ENCODE measurements around the gene PRPF40A. TPM values are rescaled to one million over a fixed set of nuclear protein-coding genes. Genes with fewer than 3 reads are reported as not detected.

Gene PRPF40A
- total and polyA plus RNA-seq, 2 of the 8 experiments (the other 6 are each of a cell fraction or from before 2014, with no cell fraction given): 85.5 to 176 TPM

DNA sequence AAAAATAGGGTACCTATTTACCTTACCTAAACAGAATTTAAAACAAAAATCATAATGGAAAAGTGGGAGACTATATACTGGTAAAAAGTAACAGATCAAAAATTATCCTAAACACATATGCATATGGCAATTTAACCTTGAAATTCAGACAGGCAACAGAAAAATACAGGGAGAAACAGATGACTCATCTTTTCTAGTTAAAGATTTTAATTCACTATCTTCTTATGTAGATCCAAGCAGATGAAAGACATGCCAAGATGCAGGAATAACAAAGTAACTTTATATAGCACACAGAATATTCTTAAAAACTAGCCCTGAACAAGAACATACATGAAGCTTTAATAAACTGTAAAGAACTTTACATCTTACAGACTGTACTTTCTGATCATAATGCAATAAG is 30.9 kb downstream of the PRPF40A start:
- Histone ChIP-seq H3K4ac (replicated peaks; ENCODE audit: insufficient read length, low read depth, low read length) (no peak overlapping the region), H2AFZ (ENCODE audit: low read length) (no peak overlapping the region), H3K36me3 (ENCODE audit: control insufficient read depth in 2 of 4, insufficient read depth in 4 of 4, low read length in 3 of 4) (peaks cover 0 to 42% (median 6%) of the 10 kb centered on the region in 4 experiments; a peak in 4 of 8 replicates), H4K20me1 (replicated peaks in 1 of 2; ENCODE audit: control insufficient read depth in 1 of 2, insufficient read depth in 2 of 2, low read length in 2 of 2) (peaks cover 0 to 2% of the 10 kb centered on the region in 2 experiments), H3K27ac (ENCODE audit: low read depth, low read length) (no peak overlapping the region), H3K4me2 (ENCODE audit: insufficient read depth in 1 of 2, low read depth in 2 of 2, low read length in 2 of 2) (no peak overlapping the region), H2BK120ac (replicated peaks; ENCODE audit: low read depth, low read length) (no peak overlapping the region), H2BK20ac (ENCODE audit: low read length) (no peak overlapping the region), H2BK5ac (ENCODE audit: low read depth, low read length) (no peak overlapping the region), H3K4me1 (replicated peaks in 1 of 4; ENCODE audit: control insufficient read depth in 3 of 4, insufficient read depth in 4 of 4, low read length in 3 of 4) (no peaks in the 10 kb centered on the region), H2BK15ac (ENCODE audit: low read length) (no peak overlapping the region), H4K8ac (ENCODE audit: extremely low read depth, insufficient read depth, low read length) (no peak overlapping the region), H3K56ac (replicated peaks; ENCODE audit: insufficient read length, low read depth, low read length) (no peak overlapping the region), H3K4me3 (ENCODE audit: extremely low read depth in 1 of 4, insufficient read depth in 2 of 4, low read depth in 3 of 4, low read length in 4 of 4) (no peak overlapping the region), H3K18ac (ENCODE audit: extremely low read depth, low read length) (no peak overlapping the region), H2AK5ac (ENCODE audit: low read depth, low read length) (no peak overlapping the region), H3K14ac (ENCODE audit: insufficient read length) (no peak overlapping the region), H3K79me2 (ENCODE audit: control insufficient read depth in 1 of 2, insufficient read depth in 2 of 2, low read length in 2 of 2) (peaks cover 0 to 66% of the 10 kb centered on the region in 2 experiments; a peak in 2 of 4 replicates), H4K91ac (replicated peaks; ENCODE audit: insufficient read length, low read length) (no peak overlapping the region), H4K5ac (ENCODE audit: insufficient read length, low read depth, low read length) (no peak overlapping the region), H3K79me1 (ENCODE audit: low read depth, low read length) (no peaks in the 10 kb centered on the region), H3K27me3 (replicated peaks in 1 of 4; ENCODE audit: control insufficient read depth in 3 of 4, extremely low read depth in 1 of 4, insufficient read depth in 3 of 4, low read length in 3 of 4) (no peaks in the 10 kb centered on the region), H3K9me3 (ENCODE audit: insufficient read depth in 2 of 2, low read depth in 1 of 2, low read length in 1 of 2) (0 out of 4 replicates have a peak, but pooled peaks cover 2 to 3% of the 10 kb centered on the region in 2 experiments), H3K23ac (ENCODE audit: insufficient read length) (no peak overlapping the region), H2BK12ac (ENCODE audit: low read depth, low read length) (no peak overlapping the region), H3K23me2 (ENCODE audit: low read depth, low read length) (no peaks in the 10 kb centered on the region), H3K9ac (replicated peaks in 1 of 4; ENCODE audit: extremely low read depth in 1 of 4, low read depth in 3 of 4, low read length in 3 of 4) (no peak overlapping the region)
- CTCF ChIA-PET (ENCODE audit: partially characterized antibody): no interaction called here
- POLR2A ChIA-PET (ENCODE audit: partially characterized antibody): no interaction called here
- FAIRE-seq (no peak), DNase-seq (ENCODE audit: low read depth in 1 of 2, low spot score in 2 of 2) (no peak)
- no peak for TF ChIP-seq JUND (IDR thresholded peaks at IDR 0.05; ENCODE audit: low read length)
- no peak for TF ChIP-seq CHD2 (IDR thresholded peaks at IDR 0.05; ENCODE audit: low read length)
- no peak for TF ChIP-seq RNF2 (IDR thresholded peaks at IDR 0.05; ENCODE audit: borderline replicate concordance, low read depth, low read length, missing control alignments, poor library complexity, severe bottlenecking)
- no peak for TF ChIP-seq MAFK (IDR thresholded peaks at IDR 0.05; ENCODE audit: low read depth, low read length)
- TF ChIP-seq SUZ12 (IDR thresholded peaks at IDR 0.05; ENCODE audit: low read length): no peak
- no peak for TF ChIP-seq TBP (IDR thresholded peaks at IDR 0.05; ENCODE audit: low read depth, low read length)
- no peak for TF ChIP-seq CBX8 (IDR thresholded peaks at IDR 0.05; ENCODE audit: borderline replicate concordance, low read depth, low read length)
- TF ChIP-seq POU5F1 (IDR thresholded peaks at IDR 0.05; ENCODE audit: low read depth, low read length): no peak
- TF ChIP-seq, protein P1, sequence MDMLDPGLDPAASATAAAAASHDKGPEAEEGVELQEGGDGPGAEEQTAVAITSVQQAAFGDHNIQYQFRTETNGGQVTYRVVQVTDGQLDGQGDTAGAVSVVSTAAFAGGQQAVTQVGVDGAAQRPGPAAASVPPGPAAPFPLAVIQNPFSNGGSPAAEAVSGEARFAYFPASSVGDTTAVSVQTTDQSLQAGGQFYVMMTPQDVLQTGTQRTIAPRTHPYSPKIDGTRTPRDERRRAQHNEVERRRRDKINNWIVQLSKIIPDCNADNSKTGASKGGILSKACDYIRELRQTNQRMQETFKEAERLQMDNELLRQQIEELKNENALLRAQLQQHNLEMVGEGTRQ (IDR thresholded peaks at IDR 0.05; ENCODE audit: low read length): no peak
- no peak for TF ChIP-seq TEAD4 (IDR thresholded peaks at IDR 0.05; ENCODE audit: low read depth, low read length)

Measured in H1 (cell line).